Upper lobe of left lung (tissue), 4 donors: ENCODE data around the gene DXO.

Experiments
- CTCF ChIP-seq, 6 experiments: fragments of 450-650 bp in 4 of 6; fragments of 200-600 bp in 2 of 6; sonication (generic) in 2 of 6; IDR thresholded peaks; one replicate each; pipeline ENCODE4 v1.5.1; 2016 to 2019; ENCODE audit warnings: antibody characterized with exemption in 6 of 6
- EP300 ChIP-seq, 4 donors: sonication (generic); formaldehyde crosslinking; IDR thresholded peaks; one replicate each; pipeline ENCODE4 v1.5.1; 2017; ENCODE audit warnings: antibody characterized with exemption in 4 of 4, control low read depth in 2 of 4
- POLR2A ChIP-seq, 4 donors: fragments of 450-650 bp; IDR thresholded peaks; one replicate each; pipeline ENCODE4 v1.5.1; 2016 to 2017; ENCODE audit warnings: antibody characterized with exemption in 4 of 4, mild to moderate bottlenecking in 2 of 4
- POLR2AphosphoS5 ChIP-seq, 2 donors: sonication (generic); formaldehyde crosslinking; IDR thresholded peaks; one replicate each; pipeline ENCODE4 v1.5.1; 2017; ENCODE audit warnings: antibody characterized with exemption in 2 of 2

- TF ChIP-seq POLR2A (IDR thresholded peaks at IDR 0.05) (no peak), EP300 (IDR thresholded peaks at IDR 0.05) (no peak), CTCF (IDR thresholded peaks at IDR 0.05) (no peak), POLR2AphosphoS5 (IDR thresholded peaks at IDR 0.05) (no peak)
Measured at GRCh38 chr6:31933537-31933936, 38.4 kb downstream of the DXO start.
